Left hindlimb (tissue), 1 donor: ENCODE measurements around the gene OSBPL3.

Experiments
- DNase-seq: peaks from one replicate; pipeline ENCODE4 v3.0.0-alpha.2; 2018

Gene OSBPL3

DNA sequence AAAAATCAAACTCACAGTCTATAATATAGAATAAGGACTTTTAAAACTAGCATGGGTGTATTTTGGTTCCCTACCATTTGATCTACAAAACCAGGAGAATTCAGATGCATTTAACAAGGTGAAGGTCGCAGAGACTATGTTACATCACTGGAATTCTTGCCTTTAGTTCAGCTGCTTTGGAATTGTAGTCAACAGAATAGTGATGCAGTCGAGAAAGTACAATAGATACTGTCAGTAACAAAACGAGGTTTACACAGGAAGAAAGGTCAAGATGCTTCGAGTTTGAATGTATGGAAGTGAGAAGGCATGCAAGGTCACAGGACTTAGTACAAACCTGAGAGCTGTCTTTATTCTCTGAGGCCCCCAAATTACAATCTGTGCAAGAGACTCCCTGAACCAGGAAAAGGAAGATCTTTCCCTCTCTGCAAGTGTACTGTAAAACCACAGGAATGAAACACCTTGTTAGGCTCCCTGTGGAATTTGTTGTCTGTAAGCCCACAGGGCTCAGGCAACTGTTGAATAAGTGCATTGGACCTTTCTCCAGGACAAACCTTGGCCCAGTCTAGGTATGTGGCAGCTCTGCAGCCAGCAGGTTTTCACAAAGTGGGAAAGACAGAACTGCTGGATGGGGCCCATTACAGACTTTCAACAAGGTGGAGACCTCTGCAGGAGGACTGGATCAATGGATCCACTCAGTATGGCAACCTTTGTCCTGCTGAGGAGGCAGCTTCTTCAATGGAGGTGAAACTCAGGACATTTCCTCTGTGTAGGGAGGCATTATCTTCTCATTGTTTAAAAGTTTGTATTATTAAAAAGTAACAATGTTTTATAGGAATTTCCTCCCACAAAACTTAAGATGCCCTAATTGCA is 121.6 kb downstream of the OSBPL3 start:
- no peak for DNase-seq

GRCh38 chr7:24857623-24858022 is 122.4 kb downstream of the OSBPL3 start:
- DNase-seq = no peak

DNA sequence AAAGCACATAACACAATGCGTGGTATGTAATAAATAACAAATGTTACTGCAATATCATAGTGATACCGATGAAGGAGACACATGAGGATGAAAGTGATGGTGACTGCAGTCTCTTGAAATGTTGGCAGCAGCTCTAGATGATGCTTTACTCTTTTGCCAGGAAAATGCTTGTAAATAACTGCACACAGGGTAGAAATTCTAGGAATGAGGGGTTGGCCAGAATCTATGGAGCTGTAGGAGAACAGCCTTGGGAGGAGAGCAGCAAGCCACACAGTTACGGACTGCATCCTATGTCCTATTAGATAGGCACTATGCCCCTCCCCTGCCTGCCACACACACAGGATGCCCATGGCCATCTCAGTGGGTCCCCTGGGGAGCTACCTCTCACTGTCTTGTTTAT is 125.1 kb downstream of the OSBPL3 start:
- DNase-seq = no peak

DNA sequence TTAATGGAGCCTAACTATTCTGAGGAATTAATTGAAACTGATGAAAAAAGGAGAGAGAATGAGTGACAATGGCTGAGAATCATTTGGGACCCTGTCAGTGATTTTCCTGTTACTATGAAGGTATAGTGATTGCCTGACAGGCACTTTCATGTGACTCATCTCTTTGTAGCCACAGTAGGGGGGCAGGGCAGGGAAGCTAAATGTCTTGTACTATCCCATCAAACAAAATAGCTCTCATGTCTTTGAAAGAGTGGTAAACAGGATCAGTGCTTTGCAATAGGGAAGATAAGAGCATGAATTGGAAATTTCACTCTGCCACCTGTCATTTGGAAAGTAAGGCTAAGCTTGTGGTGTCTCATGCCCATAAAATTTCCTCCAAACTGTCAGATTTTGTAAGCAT is 128.2 kb downstream of the OSBPL3 start:
- no peak for DNase-seq

DNA sequence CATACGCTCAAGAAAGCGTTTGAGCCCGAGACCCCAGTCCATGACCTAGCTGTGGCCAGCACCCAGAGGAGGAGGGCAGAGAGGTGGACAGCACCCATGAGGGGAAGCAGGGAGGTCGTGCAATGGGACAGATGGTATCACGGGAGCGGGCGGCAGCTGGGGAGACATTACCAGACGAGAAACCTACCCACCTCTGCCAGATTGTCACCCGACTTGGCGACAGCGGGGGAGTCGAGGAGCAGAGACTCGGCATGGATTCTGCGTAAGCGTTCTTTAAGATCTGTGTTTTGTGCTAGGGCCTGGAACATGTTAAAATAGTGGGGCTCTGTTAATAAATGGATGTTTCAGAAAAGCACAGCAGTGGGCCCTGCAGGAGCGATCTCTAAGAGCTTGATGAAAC is 131.1 kb downstream of the OSBPL3 start:
- DNase-seq = no peak

GRCh38 chr7:24847754-24848153 is 132.2 kb downstream of the OSBPL3 start:
- no peak for DNase-seq

DNA sequence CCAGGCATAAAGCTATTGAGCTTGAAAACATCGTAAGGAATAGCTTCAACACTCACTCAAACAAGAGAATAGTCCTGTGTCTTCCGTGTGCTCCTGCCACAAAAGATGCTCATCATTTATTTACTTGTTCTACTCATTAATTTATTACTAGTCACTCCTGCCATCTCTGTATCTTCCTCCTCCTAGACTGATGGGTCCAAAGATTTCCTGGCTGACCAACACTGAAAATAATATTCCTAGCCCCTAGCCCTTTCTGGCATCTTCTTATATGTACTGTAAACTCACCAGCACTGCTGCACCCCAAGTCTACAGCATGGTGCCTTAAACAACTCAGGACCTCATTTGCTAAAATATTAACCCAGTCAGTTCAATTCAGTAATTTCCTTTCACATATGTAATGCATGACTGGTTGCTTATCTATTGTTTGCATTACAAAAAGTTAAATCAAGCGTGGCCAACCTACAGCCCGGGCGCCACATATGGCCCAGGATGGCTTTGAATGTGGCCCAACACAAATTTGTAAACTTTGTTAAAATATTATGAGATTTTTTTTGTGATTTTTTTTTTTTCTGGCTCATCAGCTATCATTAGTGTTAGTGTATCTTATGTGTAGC is 136.1 kb downstream of the OSBPL3 start:
- no peak for DNase-seq

- DNase-seq = no peak
Observed at GRCh38 chr7:24842449-24843241, 137.3 kb downstream of the OSBPL3 start.

DNA sequence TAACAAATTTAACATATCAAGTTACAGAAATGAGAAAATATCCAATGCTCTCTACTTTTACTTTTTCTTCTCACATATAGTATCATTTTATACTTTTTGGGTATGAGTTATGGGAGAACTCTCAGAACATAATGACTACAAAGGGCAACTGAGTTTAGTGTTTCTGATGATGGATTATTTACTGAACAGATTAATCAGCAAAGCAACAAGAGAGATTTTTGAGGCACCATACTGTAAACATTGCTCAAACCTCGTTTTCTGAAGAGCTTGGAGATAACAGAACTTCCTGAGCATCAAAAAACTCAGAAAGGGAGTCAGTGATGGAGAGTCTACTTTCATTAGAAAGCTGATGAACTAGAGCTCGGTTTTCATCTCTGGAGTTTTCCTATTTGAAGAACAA is 137.9 kb downstream of the OSBPL3 start:
- no peak for DNase-seq

- no peak for DNase-seq
Observed at GRCh38 chr7:24840563-24840962, 139.4 kb downstream of the OSBPL3 start.

DNA sequence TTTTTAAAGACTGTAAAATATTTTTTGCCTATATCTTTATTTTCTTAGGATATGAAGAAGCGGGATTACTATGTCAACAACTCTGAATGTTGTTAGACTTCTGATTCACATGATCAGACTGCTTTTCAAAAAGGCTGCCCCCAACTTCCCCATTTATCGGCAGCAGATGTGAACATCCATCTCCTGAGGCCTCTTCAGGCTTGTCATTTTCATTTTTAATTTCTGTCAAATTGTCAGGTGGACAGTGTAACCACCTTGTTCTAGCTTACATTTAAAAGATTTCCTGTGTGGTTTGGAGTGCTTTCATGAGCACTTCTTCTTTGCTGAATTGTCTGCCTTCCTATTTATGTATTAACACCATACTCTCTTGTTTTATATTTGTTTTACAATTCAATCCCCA is 143.9 kb downstream of the OSBPL3 start:
- no peak for DNase-seq

DNA sequence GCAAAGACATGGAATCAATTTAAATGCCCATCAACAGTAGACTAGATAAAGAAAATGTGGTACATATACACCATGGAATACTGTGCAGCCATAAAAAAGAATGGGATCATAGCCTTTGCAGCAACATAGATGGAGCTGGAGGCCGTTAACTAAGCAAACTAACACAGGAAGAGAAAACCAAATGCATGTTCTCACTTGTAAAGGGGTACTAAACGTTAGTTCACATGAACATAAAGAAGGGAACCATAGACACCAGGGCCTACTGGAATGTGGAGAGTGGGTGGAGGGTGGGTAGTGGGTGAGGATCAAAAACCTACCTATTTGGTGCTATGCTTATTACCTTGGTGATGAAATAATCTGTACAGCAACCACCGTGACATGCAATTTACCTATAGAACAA is 144.3 kb downstream of the OSBPL3 start:
- DNase-seq = no peak

DNA sequence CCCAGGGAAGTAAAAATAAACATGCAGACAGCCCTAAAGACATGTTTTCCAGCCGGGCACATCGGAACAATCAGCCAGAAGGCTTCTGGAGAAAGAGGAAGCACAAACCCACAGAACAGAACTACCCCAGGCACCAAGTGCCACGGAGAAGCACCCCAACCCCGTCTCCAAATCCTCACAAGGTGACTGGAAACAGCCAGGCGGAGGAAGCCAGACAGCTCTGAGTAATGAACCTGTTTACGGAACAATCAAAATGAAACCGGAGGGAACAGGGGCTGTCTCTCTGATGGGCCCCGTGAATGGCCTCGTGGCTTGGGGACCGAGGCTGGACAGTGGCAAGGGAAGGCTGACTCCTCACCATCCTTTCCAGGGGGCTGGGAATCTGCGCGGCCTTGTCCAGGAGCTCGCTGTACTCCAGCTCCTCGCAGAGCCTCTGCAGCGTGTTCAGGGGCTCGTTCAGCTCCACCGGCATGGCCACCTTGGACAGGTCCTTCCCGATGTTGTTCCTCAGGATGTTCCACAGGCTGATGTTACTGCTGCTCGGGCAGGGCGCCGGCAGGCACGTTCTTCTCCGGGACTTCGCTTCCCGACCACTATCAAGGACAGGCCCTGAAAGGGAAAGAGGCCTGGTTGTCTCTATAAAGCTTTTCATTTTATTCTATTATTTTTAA is 145.7 kb downstream of the OSBPL3 start:
- no peak for DNase-seq

DNA sequence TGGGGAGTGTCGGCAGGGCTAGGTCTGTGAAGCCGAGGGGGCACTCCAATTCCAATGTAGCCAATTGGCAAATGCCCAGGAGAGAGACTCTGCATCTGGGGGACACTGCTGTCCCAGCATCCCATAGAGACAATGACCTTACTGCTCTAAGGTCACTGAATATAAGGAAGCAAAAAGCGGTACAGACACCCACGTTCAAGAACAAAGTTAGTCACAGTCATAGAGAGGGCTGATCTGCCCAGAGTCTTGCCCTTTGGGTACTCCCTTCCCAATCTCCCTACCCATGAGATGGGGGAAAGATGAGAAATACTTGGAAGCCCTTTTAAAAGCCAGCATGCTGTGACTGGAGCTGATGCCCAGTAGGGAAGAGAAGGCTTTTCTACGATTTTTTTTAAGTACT is 146.4 kb downstream of the OSBPL3 start:
- no peak for DNase-seq

DNA sequence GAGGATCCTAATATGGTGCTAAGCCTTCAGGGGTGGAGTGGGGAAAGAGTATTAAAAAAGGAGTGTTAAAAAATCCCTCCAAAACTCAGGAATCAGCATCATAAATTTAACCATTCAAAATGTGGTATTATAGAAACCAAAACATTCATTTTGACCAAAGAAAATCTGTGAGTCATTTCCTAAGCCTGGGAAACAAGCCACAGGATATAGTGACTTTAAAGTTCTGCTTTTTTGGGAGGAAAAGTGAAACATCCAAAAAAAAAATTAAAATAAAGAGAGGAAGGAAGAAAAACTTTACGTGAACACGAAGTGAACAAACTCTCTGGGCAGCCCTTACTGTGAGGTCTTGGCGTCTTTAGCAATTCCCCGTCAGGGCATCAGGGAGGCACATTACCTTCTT is 148.7 kb downstream of the OSBPL3 start:
- no peak for DNase-seq

GRCh38 chr7:24830440-24831050 is 149.4 kb downstream of the OSBPL3 start:
- DNase-seq = no peak

DNA sequence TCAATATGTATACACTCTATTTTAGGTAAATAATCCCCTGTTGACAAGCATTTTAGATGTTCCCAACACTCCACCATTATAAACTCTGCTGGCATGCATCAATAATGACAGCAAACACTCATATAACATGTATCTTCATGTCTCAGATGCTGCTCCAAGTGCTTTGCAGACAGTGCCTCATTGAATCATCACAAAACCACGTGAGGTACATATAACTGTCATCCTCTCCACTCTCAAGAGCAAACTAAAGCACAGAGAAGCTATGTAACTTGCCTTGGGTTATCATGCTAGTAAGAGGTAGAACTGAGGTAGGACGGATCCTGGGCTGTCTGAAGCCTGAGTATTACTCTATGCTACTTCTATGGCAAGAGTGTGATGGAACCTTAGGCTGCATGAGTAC is 150.2 kb downstream of the OSBPL3 start:
- no peak for DNase-seq

DNA sequence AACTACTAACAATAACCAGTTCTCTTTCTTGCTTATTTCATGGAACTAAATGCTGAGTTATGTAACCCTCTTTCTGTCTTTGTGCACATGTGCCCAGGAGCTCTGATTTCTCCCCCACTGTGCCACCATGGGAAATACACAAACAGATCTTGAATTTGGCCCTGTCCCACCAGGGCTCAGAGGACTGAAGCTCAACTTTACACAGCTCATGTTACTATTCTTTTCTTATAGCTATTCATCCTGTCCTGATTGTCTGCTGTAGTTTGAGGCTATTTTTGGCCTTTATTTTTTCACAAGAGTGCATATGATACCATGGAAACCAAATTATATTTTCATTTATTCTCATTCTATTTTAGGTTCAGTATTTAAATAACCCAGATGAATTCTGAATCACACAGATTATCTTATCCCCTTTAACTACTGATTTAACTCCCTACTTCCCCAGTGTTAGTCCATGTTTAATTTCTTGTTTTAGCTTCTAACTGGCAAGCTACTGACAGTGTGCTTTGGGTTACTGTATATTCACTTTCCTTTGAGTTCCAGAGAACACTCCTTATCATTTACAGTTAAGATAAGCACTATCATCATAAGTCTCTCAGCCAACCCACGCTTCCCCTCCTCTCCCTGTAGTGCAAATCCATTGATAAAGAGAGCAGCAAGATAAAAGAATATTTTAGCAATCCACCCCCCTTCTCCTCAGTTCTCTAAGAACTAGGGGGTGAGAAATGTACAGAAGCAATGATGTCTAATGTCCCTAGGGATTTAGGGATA is 150.9 kb downstream of the OSBPL3 start:
- DNase-seq = no peak

GRCh38 chr7:24827589-24827988 is 152.4 kb downstream of the OSBPL3 start:
- no peak for DNase-seq

GRCh38 chr7:24827027-24827426 is 153.0 kb downstream of the OSBPL3 start:
- DNase-seq = no peak

- DNase-seq = no peak
Observed at GRCh38 chr7:24826662-24827020, 153.3 kb downstream of the OSBPL3 start.
